DND-41 (cell line): ENCODE measurements around the gene CCDC93.

ENCODE experiments used
- ATAC-seq: fragments of 200-7000 bp; cut with Tn5 transposase; 3 replicates; pipeline ENCODE4 v1.9.1; 2021; ENCODE audit warnings: low read depth; ENCODE audit not compliant: insufficient read depth
- DNase-seq: peaks from one replicate; pipeline ENCODE4 v3.0.0-alpha.2; 2020
- H2AFZ ChIP-seq: 2 replicates; pipeline ENCODE4 v1.6.0; 2012; ENCODE audit warnings: low read depth, low read length
- H3K27ac ChIP-seq: 2 replicates; pipeline ENCODE4 v1.5.1; 2012; ENCODE audit warnings: low read length, inconsistent platforms
- H3K27me3 ChIP-seq: fragments of 200-600 bp; sonication (generic); 2 replicates; pipeline ENCODE4 v1.6.0; 2012; ENCODE audit warnings: low read length, mild to moderate bottlenecking, inconsistent platforms; ENCODE audit not compliant: insufficient read depth, poor library complexity
- H3K36me3 ChIP-seq: 2 replicates; pipeline ENCODE4 v1.5.1; 2012; ENCODE audit warnings: low read length, inconsistent platforms; ENCODE audit not compliant: insufficient read depth
- H3K4me1 ChIP-seq: 2 replicates; pipeline ENCODE4 v1.5.1; 2012; ENCODE audit warnings: mild to moderate bottlenecking, low read length; ENCODE audit not compliant: insufficient read depth
- H3K4me2 ChIP-seq: 2 replicates; pipeline ENCODE4 v1.6.0; 2012; ENCODE audit warnings: mild to moderate bottlenecking, moderate library complexity, low read length, inconsistent platforms; ENCODE audit not compliant: insufficient read depth
- H3K4me3 ChIP-seq, 2 experiments: fragments of 200-600 bp in 1 of 2; shearing (Covaris generic) in 1 of 2; 2 replicates each; pipeline ENCODE4 v1.5.1; 2012 to 2016; ENCODE audit warnings: inconsistent platforms in 2 of 2, low read length in 2 of 2, mild to moderate bottlenecking in 2 of 2, low read depth in 1 of 2, moderate library complexity in 1 of 2
- H3K79me2 ChIP-seq: 2 replicates; pipeline ENCODE4 v1.6.0; 2012; ENCODE audit warnings: low read length, inconsistent platforms; ENCODE audit not compliant: insufficient read depth
- H3K9ac ChIP-seq: 2 replicates; pipeline ENCODE4 v1.6.0; 2012; ENCODE audit warnings: low read depth, mild to moderate bottlenecking, inconsistent platforms, low read length, moderate library complexity
- H3K9me3 ChIP-seq: 2 replicates; pipeline ENCODE4 v1.5.1; 2012; ENCODE audit warnings: low read length, moderate library complexity, mild to moderate bottlenecking, inconsistent platforms; ENCODE audit not compliant: insufficient read depth, severe bottlenecking
- H4K20me1 ChIP-seq: 2 replicates; pipeline ENCODE4 v1.6.0; 2012; ENCODE audit warnings: low read length; ENCODE audit not compliant: insufficient read depth
- CTCF ChIP-seq: IDR thresholded peaks from 2 replicates; pipeline ENCODE4 v1.5.1; 2012; ENCODE audit warnings: borderline replicate concordance, low read length, moderate library complexity, mild to moderate bottlenecking; ENCODE audit not compliant: poor library complexity, severe bottlenecking; ENCODE audit errors: extremely low read depth
- EZH2 ChIP-seq: IDR thresholded peaks from 3 replicates; pipeline ENCODE4 v1.6.1; 2012; ENCODE audit warnings: borderline replicate concordance, low read depth, mild to moderate bottlenecking, moderate library complexity, low read length, inconsistent platforms; ENCODE audit not compliant: severe bottlenecking

CCDC93 gene

DNA sequence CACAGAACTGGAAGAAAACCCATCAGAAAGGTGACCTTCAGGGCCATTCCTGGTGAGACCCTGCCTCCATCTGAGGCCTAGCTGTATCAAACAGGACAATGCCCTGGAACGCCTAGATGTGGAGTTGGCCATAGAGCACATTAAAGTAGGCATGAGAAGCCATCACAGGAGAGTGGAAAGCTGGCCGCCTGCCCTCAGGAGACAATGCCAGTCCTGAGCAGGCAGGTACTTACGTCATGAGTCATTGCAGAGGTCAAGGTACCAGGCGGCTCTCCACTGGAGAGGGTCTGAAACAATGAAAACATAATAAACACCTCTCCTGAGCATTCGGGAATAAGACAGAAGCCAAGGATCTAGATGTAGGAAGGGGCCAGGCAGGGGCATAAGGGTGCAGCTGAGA lies 68.6 kb downstream of the CCDC93 start:
- Histone ChIP-seq H3K9ac (no peak overlapping the region), H2AFZ (no peak overlapping the region), H4K20me1 (peaks cover 3% of the 10 kb centered on the region)

GRCh38 chr2:117944816-117945215 lies 69.1 kb downstream of the CCDC93 start:
- Histone ChIP-seq H3K9ac (no peak overlapping the region), H3K9me3 (no peaks in the 10 kb centered on the region), H3K4me2 (no peak overlapping the region), H4K20me1 (peaks cover 3% of the 10 kb centered on the region), H3K79me2 (no peaks in the 10 kb centered on the region), H3K27me3 (no peaks in the 10 kb centered on the region), H3K36me3 (peaks cover 94% of the 10 kb centered on the region), H2AFZ (no peak overlapping the region), H3K27ac (no peak overlapping the region), H3K4me1 (no peaks in the 10 kb centered on the region), H3K4me3 (no peak overlapping the region)
- DNase-seq, result no peak
- no peak for ATAC-seq
- TF ChIP-seq EZH2, result no peak
- TF ChIP-seq CTCF, result no peak

More for the DNA sequence above, 68.6 kb downstream of the CCDC93 start:
- Histone ChIP-seq H3K27me3 (no peaks in the 10 kb centered on the region), H3K9me3 (no peaks in the 10 kb centered on the region), H3K36me3 (peaks cover 92% of the 10 kb centered on the region), H3K4me1 (no peaks in the 10 kb centered on the region), H3K27ac (no peak overlapping the region), H3K4me2 (no peak overlapping the region), H3K79me2 (no peaks in the 10 kb centered on the region), H3K4me3 (no peak overlapping the region)
- DNase-seq (no peak), ATAC-seq (no peak)
- TF ChIP-seq CTCF, result no peak
- no peak for TF ChIP-seq EZH2

DNA sequence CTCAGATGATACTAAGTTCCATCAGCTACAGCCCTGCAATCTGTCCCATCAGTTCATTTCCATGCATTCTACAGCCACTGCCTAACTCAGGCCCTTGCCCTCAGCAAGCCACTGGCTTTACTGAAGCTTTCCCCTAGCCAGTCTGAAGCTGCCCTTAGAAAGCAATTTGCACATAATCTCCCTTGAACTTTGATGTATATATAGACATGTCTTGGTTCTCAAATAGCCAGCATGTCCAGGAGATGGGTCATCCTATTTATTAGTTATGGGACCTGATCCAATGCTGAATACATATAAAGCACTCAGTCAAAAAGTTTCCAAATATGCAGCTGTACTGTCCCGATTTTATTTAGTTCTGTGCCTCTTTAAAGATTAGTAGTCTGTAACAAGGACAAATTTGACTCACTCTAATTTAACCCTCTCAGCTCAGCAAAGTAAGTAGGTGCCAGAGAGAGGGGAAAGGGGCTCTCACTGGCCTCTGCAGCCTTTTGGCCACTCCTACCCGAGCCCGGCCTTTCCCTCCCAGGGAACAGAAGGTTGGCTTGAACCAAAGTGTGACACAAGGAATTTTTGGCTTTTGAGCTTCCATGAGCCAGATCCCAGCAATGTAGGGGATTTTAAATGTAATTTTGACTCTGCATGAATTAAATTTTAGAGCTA lies 70.7 kb downstream of the CCDC93 start:
- Histone ChIP-seq H3K4me3 (no peak overlapping the region), H3K27ac (no peak overlapping the region), H2AFZ (no peak overlapping the region), H3K27me3 (no peaks in the 10 kb centered on the region), H3K9ac (no peak overlapping the region), H3K4me1 (no peaks in the 10 kb centered on the region), H3K9me3 (no peaks in the 10 kb centered on the region), H3K79me2 (no peaks in the 10 kb centered on the region), H4K20me1 (peaks cover 3% of the 10 kb centered on the region), H3K36me3 (peaks cover 97% of the 10 kb centered on the region), H3K4me2 (no peak overlapping the region)
- DNase-seq (no peak), ATAC-seq (no peak)
- no peak for TF ChIP-seq EZH2
- TF ChIP-seq CTCF, result no peak
